Epithelial cell of esophagus (primary cell): ENCODE measurements around the gene RPL7A.

Experiments
- DNase-seq: peaks from one replicate; pipeline ENCODE4 v3.0.0; 2010; ENCODE audit warnings: low read depth
- H3K4me3 ChIP-seq: 2 replicates; pipeline ENCODE4 v1.5.1; 2011; ENCODE audit warnings: mild to moderate bottlenecking, low read length, control low read depth
- CTCF ChIP-seq: IDR thresholded peaks from 2 replicates; pipeline ENCODE4 v1.5.1; 2011; ENCODE audit warnings: low read depth, mild to moderate bottlenecking, low read length, control low read depth, inconsistent platforms; ENCODE audit not compliant: insufficient read depth; ENCODE audit errors: missing control alignments

The RPL7A gene

GRCh38 chr9:133397895-133398294 lies 49.9 kb downstream of the RPL7A start:
- H3K4me3 ChIP-seq, result no peak overlapping the region
- TF ChIP-seq CTCF, result no peak
- DNase-seq, result no peak

- TF ChIP-seq CTCF, result no peak
- no peak overlapping the region for H3K4me3 ChIP-seq
Observed at GRCh38 chr9:133400292-133400691, 52.3 kb downstream of the RPL7A start.

More at GRCh38 chr9:133400292-133400691, 52.3 kb downstream of the RPL7A start:
- no peak for DNase-seq
